A673 (cell line): Measurements from ENCODE around the gene GMEB1. TPM values are rescaled to one million over a fixed set of nuclear protein-coding genes. Genes with fewer than 3 reads are reported as not detected.

Experiments used
- BruUV-seq: library from RNA; stranded (reverse); fragments of 400-500 nt; replicated peaks from 2 replicates; lab custom pipeline; 2021; lab: Mats Ljungman, UMichigan
- CTCF ChIA-PET: fragments of 300-600 bp; sonication (Branson Sonifier 250); formaldehyde crosslinking; loops from one replicate; lab custom pipeline; 2022; ENCODE audit warnings: antibody characterized with exemption; lab: Charles Lee
- POLR2A ChIA-PET: fragments of 300-600 bp; sonication (Branson Sonifier 250); formaldehyde crosslinking; loops from one replicate; lab custom pipeline; 2022; ENCODE audit warnings: antibody characterized with exemption; ENCODE audit not compliant: low non-redundant PET; lab: Charles Lee
- DNase-seq: peaks from one replicate; pipeline ENCODE4 v3.0.0-alpha.2; 2015; ENCODE audit warnings: low spot score
- H3K27ac ChIP-seq: fragments of 200-600 bp; sonication (generic); 2 replicates; pipeline ENCODE4 v1.5.1; 2016; ENCODE audit warnings: mixed run types, low read depth, mild to moderate bottlenecking, mixed read lengths, antibody characterized with exemption, low read length; ENCODE audit not compliant: poor library complexity, severe bottlenecking
- H3K27me3 ChIP-seq: fragments of 200-600 bp; sonication (generic); replicated peaks from 2 replicates; pipeline ENCODE4 v1.6.1; 2017; ENCODE audit warnings: mixed run types, low read depth, mild to moderate bottlenecking, mixed read lengths, antibody characterized with exemption, low read length; ENCODE audit not compliant: insufficient read depth, poor library complexity
- H3K36me3 ChIP-seq: fragments of 200-600 bp; sonication (generic); 2 replicates; pipeline ENCODE4 v1.6.1; 2016; ENCODE audit warnings: mixed run types, mild to moderate bottlenecking, mixed read lengths, antibody characterized with exemption, low read length; ENCODE audit not compliant: insufficient read depth, poor library complexity, severe bottlenecking
- H3K4me1 ChIP-seq: fragments of 200-600 bp; sonication (generic); 2 replicates; pipeline ENCODE4 v1.6.1; 2017; ENCODE audit warnings: mixed run types, mild to moderate bottlenecking, mixed read lengths, antibody characterized with exemption, low read length; ENCODE audit not compliant: insufficient read depth, poor library complexity, severe bottlenecking
- H3K4me3 ChIP-seq: fragments of 200-600 bp; sonication (generic); 2 replicates; pipeline ENCODE4 v1.5.1; 2016; ENCODE audit warnings: low read depth, mixed run types, mild to moderate bottlenecking, mixed read lengths, low read length; ENCODE audit not compliant: poor library complexity, severe bottlenecking
- H3K9me3 ChIP-seq: fragments of 200-600 bp; sonication (generic); 2 replicates; pipeline ENCODE4 v1.6.1; 2016; ENCODE audit warnings: mixed run types, low read depth, mild to moderate bottlenecking, mixed read lengths, antibody characterized with exemption, low read length; ENCODE audit not compliant: poor library complexity, severe bottlenecking
- CTCF ChIP-seq: fragments of 300-800, 200-600 bp; sonication (generic); conservative IDR thresholded peaks from 2 replicates; pipeline ENCODE4 v1.5.1; 2017; ENCODE audit warnings: low read depth, mild to moderate bottlenecking, antibody characterized with exemption, low read length, moderate library complexity, mixed read lengths
- EZH2 ChIP-seq: fragments of 200-600 bp; sonication (generic); IDR thresholded peaks from 2 replicates; pipeline ENCODE4 v1.6.1; 2017; ENCODE audit warnings: borderline replicate concordance, low read depth, mild to moderate bottlenecking, mixed read lengths, antibody characterized with exemption, low read length; ENCODE audit not compliant: poor library complexity, severe bottlenecking
- intact Hi-C: fragments of 100-400 bp; cut with micrococcal nuclease; formaldehyde crosslinking; loops from one replicate; pipeline ENCODE4 v1.10.0; 2022; ENCODE audit not compliant: unreplicated experiment
- total RNA-seq: library from RNA; stranded (reverse); gene quantifications from 2 replicates; pipeline ENCODE4 v1.2.3, GENCODE V29; 2021

Gene GMEB1
- total RNA-seq, 1 experiment from 2014 or later, result 23.0 TPM

- TF ChIP-seq CTCF (no peak), EZH2 (no peak)
- BruUV-seq, result no TSS peak
- intact Hi-C loops, result no loop called here
- peaks cover 68% of the 10 kb centered on the region for H3K36me3 ChIP-seq
- no peak overlapping the region for H3K27ac ChIP-seq
- no peaks in the 10 kb centered on the region for H3K27me3 ChIP-seq
- H3K9me3 ChIP-seq, result no peaks in the 10 kb centered on the region
- DNase-seq, result no peak
- H3K4me1 ChIP-seq, result peaks cover 32% of the 10 kb centered on the region
- POLR2A ChIA-PET, result no interaction called here
- no peak overlapping the region for H3K4me3 ChIP-seq
- CTCF ChIA-PET, result no interaction called here
Observed at GRCh38 chr1:28740118-28740517, 71.5 kb downstream of the GMEB1 start.

GRCh38 chr1:28744184-28744583, 75.6 kb downstream of the GMEB1 start:
- Histone ChIP-seq H3K36me3 (peaks cover 71% of the 10 kb centered on the region), H3K27ac (no peak overlapping the region), H3K4me3 (no peak overlapping the region), H3K27me3 (no peaks in the 10 kb centered on the region), H3K9me3 (no peaks in the 10 kb centered on the region), H3K4me1 (peaks cover 20% of the 10 kb centered on the region)
- ChIA-PET CTCF (no interaction called here), POLR2A (no interaction called here)
- DNase-seq, result no peak
- intact Hi-C loops, result no loop called here
- BruUV-seq, result no TSS peak
- no peak for TF ChIP-seq CTCF
- TF ChIP-seq EZH2, result no peak

- H3K9me3 ChIP-seq, result no peaks in the 10 kb centered on the region
- H3K27ac ChIP-seq, result no peak overlapping the region
- ChIA-PET CTCF (no interaction called here), POLR2A (interaction anchor here (0.6 kb wide), 2 partner anchors 97 to 767 kb away, joined by 3 to 6 read pairs; no protein-coding TSS in a partner anchor)
- intact Hi-C loops, result no loop called here
- no peak for DNase-seq
- TF ChIP-seq CTCF, result no peak
- no peak for TF ChIP-seq EZH2
- peaks cover 14% of the 10 kb centered on the region for H3K4me1 ChIP-seq
- no TSS peak for BruUV-seq
- H3K4me3 ChIP-seq, result no peak overlapping the region
- peaks cover 68% of the 10 kb centered on the region for H3K36me3 ChIP-seq
- no peaks in the 10 kb centered on the region for H3K27me3 ChIP-seq
Observed at GRCh38 chr1:28745653-28746173, 77.1 kb downstream of the GMEB1 start.
